CD4-positive, alpha-beta T cell treated with Interferon gamma for 1 hour (primary cell): Measurements from ENCODE around the gene REL.
"Not testable (repeated sequence)": the region's sequence is repeated elsewhere in the genome, so short reads cannot be mapped to it uniquely, and the experiment has no call there.

Experiments used
- DNase-seq: peaks from one replicate; pipeline ENCODE4 v3.0.0-alpha.2; 2020

Gene REL

DNA sequence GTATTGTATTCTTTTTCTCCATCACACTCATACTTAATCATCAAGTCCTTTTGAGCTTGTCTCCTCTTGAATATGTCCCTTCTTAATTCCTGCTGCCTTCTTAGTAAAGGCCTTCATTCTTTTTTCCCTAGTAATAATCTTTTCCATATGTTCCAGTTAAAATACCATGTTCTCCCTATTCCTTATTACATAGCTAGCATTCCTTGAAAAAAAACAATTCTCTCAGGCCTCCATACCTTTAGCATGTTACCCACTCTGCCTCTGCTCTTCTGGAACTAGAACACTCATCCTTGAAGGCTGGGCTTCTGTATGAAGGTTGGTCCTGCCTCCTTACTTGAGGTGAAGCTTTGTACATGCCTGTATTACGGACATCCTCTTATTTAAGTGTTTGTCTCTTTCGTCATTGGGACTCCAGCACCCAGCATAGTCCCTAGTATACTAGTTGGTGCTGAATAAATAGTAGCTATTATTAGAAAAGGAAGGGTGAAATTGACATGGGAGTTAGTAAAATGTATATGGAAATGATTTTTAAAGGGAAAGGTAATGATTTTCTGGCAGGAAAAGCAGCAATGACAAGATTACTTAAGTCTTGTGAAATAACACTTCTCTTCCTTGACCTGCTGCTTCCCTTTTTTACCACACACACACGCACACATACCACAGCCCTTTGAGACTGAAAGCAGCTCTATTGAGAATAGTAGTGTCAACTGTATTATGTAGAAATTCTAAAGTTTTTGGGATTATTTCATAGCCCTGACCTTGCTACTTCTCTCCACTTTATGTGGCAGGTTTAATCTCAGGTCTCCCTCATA is 45.6 kb downstream of the REL start:
- peak; percentile 25 for DNase-seq

DNA sequence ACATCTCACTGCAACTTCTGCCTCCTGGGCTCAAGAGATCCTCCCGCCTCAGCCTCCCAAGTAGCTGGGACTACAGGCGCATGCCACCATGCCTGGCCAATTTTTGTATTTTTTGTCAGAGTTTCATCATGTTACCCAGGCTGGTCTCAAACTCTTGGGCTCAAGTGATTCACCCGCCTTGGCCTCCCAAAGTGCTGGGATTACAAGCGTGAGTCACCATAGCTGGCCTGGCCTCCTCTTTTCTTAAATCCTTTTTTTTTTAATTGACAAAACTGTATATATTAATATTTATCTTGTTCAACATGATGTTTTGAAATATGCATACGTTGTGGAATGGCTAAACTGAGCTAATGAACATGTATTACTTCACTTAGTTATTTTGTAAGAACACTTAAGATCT is 50.7 kb downstream of the REL start:
- not testable (repeated sequence) for DNase-seq

DNA sequence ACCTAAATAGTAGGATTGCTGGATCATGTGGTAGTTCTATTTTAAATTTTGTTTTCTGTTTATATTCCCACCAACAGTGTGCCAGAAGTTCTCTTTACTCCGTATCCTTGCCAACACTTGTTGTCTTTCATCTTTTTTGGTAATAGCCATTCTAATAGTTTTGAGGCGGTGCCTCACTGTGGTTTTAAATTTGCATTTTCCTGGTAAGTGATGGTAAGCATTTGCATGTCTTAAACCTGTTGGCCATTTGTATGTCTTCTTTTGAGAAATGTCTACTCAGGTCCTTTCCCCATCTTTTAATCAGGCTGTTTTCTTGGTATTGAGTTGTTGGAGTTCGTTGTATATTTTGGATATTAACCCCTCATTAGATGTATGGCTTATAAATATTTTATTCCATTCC is 51.6 kb downstream of the REL start:
- no peak for DNase-seq

DNA sequence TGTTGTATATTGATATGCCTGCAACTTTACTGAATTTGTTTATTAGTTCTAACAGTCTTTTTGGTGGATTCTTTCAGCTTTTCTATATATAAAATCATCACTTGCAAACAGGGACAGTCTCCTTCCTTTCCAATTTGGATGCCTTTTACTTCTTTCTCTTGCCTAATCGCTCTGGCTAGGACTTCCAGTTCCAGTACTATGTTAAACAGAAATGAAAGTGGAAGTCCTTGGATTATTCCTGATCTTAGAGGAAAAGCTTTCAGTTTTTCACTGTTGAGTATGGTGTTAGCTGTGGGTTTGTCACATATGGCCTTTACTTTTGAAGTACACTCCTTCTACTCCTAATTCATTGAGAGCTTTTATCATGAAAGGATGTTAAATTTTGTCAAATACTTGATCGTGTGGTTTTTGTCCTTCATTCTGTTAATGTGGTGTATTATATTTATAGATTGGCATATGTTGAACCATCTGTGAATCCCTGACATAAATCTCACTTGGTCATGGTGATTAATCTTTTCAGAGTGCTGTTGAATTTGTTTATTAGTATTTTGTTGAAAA is 52.9 kb downstream of the REL start:
- DNase-seq: no peak

DNA sequence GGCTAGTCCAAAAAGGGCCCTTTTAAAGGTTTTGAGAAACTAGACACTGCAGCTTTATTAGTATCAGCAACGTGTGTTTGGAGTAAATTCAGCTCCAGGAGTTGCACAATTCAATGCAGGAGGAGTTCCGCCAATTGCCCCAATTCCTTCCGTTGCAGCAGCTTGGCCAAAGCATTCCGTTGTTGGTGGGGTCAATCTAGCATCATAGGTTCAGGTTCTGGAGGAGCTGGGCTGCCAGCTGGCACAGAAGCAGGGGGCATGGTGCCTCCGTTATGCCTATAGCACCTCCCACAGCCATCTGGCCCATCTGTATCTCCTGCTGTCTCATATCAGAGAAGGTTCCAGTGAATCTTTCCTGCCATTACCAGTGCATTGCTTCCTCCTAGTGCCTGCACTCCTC is 55.4 kb downstream of the REL start:
- DNase-seq: no peak

- DNase-seq: no peak
These were observed 56.9 kb downstream of the REL start for GRCh38 chr2:60938301-60938700.

GRCh38 chr2:60939622-60940021 is 58.2 kb downstream of the REL start:
- DNase-seq: no peak

DNA sequence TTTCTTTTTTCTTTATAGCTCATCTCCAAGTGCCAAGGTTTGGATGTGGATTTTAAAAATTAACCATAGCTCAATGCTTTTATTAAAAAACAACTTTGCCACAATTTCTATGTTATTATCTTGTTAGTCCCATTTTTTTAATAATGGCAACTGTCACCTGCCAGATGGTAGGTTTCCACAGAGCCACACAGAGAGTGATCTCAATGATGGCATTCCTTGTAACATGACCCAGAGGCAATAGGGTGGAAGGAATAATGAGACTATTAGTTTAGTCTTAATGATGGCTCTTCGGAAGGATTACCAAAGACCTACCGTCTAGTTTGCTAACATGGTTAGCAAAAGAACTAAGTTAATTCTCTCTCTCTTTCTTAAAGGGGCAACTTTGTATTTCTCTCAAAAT is 64.0 kb downstream of the REL start:
- no peak for DNase-seq

DNA sequence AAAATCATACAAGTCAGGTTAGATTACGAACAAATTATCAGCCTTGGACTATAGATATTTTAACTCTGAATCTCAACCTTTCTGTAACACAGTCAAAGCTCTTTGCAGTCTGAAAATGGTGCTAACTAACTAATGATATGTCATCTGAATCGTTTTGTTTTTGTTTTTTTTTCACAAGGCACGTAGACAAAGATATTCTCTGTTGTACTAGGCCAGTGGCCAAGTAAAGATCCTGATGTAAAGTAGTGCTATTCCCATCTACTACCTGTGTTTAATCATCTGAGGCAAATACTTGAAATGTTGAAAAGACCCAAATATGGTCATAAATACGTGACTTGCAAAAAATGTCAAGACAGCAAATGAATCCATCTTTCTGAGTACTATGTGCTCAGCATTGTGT is 65.7 kb downstream of the REL start:
- DNase-seq: no peak

- no peak for DNase-seq
These were observed 66.8 kb downstream of the REL start for GRCh38 chr2:60948161-60948560.

GRCh38 chr2:60948926-60949579 is 67.7 kb downstream of the REL start:
- DNase-seq: no peak

GRCh38 chr2:60954139-60954538 is 72.8 kb downstream of the REL start:
- DNase-seq: no peak

- no peak for DNase-seq
These were observed 75.8 kb downstream of the REL start for GRCh38 chr2:60957224-60957623.

- no peak for DNase-seq
These were observed 76.3 kb downstream of the REL start for GRCh38 chr2:60957643-60958042.

DNA sequence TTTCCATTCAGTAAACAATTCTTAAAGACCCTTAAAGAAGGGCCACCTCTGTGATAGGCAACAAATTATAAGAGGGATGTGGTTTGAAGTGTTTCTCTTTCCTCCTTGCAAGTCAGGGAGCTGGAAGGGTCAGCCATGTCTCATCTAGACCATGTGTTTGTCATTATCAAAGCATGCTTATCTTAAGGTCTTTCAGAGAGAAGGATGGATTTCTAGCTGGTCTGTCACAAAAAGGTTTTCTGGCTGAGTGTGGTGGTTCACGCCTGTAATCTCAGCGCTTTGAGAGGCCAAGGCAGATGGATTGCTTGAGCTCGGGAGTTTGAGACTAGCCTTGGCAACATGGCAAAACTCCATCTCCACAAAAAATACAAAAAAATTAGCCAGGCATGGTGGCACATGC is 77.0 kb downstream of the REL start:
- no peak for DNase-seq

GRCh38 chr2:60958800-60959199 is 77.4 kb downstream of the REL start:
- DNase-seq: no peak

GRCh38 chr2:60959501-60959900 is 78.1 kb downstream of the REL start:
- no peak for DNase-seq

DNA sequence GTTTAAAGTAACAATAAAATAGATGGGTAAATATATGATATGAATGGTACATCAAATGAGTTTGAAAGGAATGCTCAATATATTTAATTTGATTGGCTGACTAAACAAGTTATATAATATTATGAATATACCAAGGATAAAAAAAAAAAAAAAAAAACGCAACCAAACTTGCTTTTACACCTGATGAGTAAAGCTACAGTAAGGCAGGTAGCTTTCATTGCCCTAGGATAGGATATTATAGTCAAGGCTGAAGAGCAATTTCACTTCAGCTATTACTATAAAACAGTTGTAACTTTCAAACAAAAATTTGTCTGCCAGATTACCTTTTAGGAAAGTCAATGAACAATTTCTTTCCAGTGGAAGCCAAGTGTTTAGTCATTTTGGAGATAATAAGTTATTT is 79.3 kb downstream of the REL start:
- no peak for DNase-seq

- DNase-seq: no peak
These were observed 80.1 kb downstream of the REL start for GRCh38 chr2:60961457-60961856.

DNA sequence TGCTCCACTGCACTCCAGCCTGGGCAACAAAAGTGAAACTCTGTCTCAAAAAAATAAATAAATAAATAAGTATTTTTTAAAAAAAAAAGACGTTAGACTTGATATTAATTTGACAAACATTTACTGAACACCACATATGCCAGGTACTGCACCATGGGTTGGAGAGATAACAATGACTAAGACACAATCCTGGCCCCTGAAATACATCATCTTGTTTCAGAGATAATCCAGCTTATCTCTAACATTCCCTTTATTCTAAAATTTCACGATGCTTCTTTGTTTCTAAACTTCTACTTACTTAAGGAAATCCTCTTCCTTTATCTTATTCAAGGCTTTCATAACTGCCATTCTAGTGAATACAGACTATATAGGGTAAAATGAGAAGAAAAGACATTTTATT is 81.2 kb downstream of the REL start:
- DNase-seq: no peak

GRCh38 chr2:60963190-60963589 is 81.8 kb downstream of the REL start:
- DNase-seq: no peak

DNA sequence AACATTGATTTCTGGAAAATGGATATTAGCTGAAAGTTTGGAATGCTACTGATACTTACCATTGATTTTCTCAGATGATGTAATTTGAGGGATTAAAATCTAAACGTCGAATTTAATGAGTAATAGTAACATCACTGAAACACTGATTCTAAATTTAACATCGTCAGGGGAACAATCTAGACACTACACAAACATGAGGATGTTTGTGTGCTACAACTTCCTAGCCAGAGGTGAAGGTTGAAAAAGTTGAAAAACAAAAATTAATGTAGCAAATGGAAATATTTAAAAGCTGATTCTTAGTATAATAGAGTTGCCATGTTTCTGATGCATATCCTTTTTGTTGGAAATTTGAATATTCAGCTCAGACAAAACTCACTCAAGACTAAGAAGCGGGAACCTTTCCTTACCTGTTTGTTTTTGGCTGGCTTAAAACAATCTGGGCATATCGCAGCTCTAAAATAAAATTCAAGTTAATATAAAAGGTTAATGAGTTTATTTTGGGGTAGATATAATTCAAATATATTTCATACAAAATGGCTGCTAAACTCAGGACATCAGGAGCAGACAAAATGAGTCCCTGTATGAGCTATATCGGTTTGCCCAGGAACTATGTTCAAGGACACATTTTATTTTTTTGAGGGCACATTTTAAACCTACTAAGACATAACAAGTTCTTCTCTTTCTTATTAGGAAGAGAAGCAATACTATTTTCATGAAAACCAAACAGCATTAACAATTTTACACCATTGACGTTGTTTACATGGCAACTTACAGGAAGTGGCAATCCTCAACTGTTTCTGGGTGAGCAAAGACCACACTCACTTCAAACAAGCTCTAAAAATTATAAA is 83.5 kb downstream of the REL start:
- no peak for DNase-seq

DNA sequence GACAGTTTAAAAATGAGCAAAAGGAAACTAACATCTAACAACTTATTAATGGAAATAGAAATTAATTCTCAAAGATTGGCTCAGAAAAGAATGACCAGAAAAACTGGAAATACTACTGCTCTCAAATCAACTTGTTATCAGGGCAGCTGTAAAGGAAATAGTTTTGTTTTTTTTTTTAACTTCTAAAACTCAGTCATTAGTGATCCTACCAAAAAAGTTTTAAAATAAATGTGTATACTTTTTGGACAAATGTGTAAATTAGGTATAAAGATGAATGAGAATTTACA is 84.1 kb downstream of the REL start:
- DNase-seq: no peak
